SK-N-SH treated with all-trans-retinoic acid at 6 μM for 48 hours (cell line): ENCODE measurements around the gene CKMT2.

Source experiments
- ARNTL ChIP-seq: fragments of 450-650 bp; formaldehyde crosslinking; IDR thresholded peaks from 2 replicates; pipeline ENCODE4 v1.5.0; 2020; ENCODE audit warnings: low read depth, mild to moderate bottlenecking, moderate library complexity, borderline replicate concordance
- BACH2 ChIP-seq: fragments of 250-450 bp; sonication (Bioruptor Pico); IDR thresholded peaks from 2 replicates; pipeline ENCODE4 v1.9.0; 2021; ENCODE audit warnings: mild to moderate bottlenecking, borderline replicate concordance
- ESRRG ChIP-seq: fragments of 250-450 bp; sonication (Bioruptor Pico); IDR thresholded peaks from 2 replicates; pipeline ENCODE4 v1.6.1; 2021; ENCODE audit warnings: mild to moderate bottlenecking
- ISL1 ChIP-seq: fragments of 250-450 bp; sonication (Bioruptor Pico); IDR thresholded peaks from 2 replicates; pipeline ENCODE4 v2.1.2; 2022; ENCODE audit warnings: mild to moderate bottlenecking, moderate library complexity
- TOX ChIP-seq: fragments of 250-450 bp; sonication (Bioruptor Pico); IDR thresholded peaks from 2 replicates; pipeline ENCODE4 v1.8.0; 2021; ENCODE audit warnings: mild to moderate bottlenecking, moderate library complexity, borderline replicate concordance
- ZFP3 ChIP-seq: fragments of 250-450 bp; sonication (Bioruptor Pico); IDR thresholded peaks from 2 replicates; pipeline ENCODE4 v1.5.0; 2020; ENCODE audit warnings: mild to moderate bottlenecking, moderate library complexity
- ZFP30 ChIP-seq: fragments of 450-650 bp; formaldehyde crosslinking; IDR thresholded peaks from 2 replicates; pipeline ENCODE4 v1.5.0; 2022; ENCODE audit warnings: mild to moderate bottlenecking, moderate library complexity
- ZNF565 ChIP-seq: fragments of 450-650 bp; formaldehyde crosslinking; conservative IDR thresholded peaks from 2 replicates; pipeline ENCODE4 v1.5.0; 2020; ENCODE audit warnings: low read depth, mild to moderate bottlenecking, moderate library complexity
- ZNF70 ChIP-seq: fragments of 450-650 bp; formaldehyde crosslinking; IDR thresholded peaks from 2 replicates; pipeline ENCODE4 v1.5.0; 2020; ENCODE audit warnings: mild to moderate bottlenecking, moderate library complexity
- ZNF8 ChIP-seq: fragments of 450-650 bp; formaldehyde crosslinking; IDR thresholded peaks from 2 replicates; pipeline ENCODE4 v1.5.0; 2020; ENCODE audit warnings: mild to moderate bottlenecking, moderate library complexity
- TF ChIP-seq, protein P1 (sequence below): fragments of 250-450 bp; sonication (Bioruptor Pico); IDR thresholded peaks from 2 replicates; pipeline ENCODE4 v1.8.0; 2020; ENCODE audit warnings: mild to moderate bottlenecking, moderate library complexity, borderline replicate concordance
- TF ChIP-seq, protein P2 (sequence below): fragments of 250-450 bp; sonication (Bioruptor Pico); IDR thresholded peaks from 2 replicates; pipeline ENCODE4 v1.5.1; 2020; ENCODE audit warnings: low read depth, mild to moderate bottlenecking, moderate library complexity

DNA sequence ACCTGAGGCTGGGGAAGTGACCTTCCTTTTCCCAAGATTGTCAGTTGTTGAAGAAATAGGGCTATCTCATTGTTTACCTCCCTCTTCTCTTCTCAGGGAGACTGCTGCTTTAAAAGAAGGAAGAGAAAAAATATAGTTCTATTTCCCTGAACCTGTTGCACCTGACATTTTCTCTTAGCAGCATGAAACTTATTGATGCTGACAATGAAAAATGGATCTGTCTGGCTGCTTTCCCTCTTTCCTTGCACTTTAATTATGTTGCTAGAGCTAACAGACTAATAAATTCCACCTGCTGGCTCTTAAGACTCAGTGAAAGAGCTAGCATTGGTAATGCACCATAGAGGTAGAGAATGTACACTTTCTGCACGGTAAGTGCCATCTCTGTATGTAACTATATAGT is 6.2 kb upstream of the CKMT2 start:
- TF ChIP-seq ARNTL (no peak), ZNF70 (CRISPR knock-in tag) (no peak), TOX (CRISPR knock-in tag) (no peak), ISL1 (CRISPR knock-in tag) (no peak), BACH2 (CRISPR knock-in tag) (no peak), ESRRG (no peak), ZFP30 (CRISPR knock-in tag) (no peak), ZNF565 (CRISPR knock-in tag) (no peak), ZNF8 (no peak), ZFP3 (CRISPR knock-in tag) (no peak)
- TF ChIP-seq, protein P1, sequence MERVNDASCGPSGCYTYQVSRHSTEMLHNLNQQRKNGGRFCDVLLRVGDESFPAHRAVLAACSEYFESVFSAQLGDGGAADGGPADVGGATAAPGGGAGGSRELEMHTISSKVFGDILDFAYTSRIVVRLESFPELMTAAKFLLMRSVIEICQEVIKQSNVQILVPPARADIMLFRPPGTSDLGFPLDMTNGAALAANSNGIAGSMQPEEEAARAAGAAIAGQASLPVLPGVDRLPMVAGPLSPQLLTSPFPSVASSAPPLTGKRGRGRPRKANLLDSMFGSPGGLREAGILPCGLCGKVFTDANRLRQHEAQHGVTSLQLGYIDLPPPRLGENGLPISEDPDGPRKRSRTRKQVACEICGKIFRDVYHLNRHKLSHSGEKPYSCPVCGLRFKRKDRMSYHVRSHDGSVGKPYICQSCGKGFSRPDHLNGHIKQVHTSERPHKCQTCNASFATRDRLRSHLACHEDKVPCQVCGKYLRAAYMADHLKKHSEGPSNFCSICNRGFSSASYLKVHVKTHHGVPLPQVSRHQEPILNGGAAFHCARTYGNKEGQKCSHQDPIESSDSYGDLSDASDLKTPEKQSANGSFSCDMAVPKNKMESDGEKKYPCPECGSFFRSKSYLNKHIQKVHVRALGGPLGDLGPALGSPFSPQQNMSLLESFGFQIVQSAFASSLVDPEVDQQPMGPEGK (CRISPR knock-in tag) = no peak
- TF ChIP-seq, protein P2, sequence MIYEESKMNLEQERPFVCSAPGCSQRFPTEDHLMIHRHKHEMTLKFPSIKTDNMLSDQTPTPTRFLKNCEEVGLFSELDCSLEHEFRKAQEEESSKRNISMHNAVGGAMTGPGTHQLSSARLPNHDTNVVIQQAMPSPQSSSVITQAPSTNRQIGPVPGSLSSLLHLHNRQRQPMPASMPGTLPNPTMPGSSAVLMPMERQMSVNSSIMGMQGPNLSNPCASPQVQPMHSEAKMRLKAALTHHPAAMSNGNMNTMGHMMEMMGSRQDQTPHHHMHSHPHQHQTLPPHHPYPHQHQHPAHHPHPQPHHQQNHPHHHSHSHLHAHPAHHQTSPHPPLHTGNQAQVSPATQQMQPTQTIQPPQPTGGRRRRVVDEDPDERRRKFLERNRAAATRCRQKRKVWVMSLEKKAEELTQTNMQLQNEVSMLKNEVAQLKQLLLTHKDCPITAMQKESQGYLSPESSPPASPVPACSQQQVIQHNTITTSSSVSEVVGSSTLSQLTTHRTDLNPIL (CRISPR knock-in tag) = no peak
